Ovary (tissue), 9 donors: ENCODE results near the gene NCS1. TPM values are rescaled to one million over a fixed set of nuclear protein-coding genes. Genes with fewer than 3 reads are reported as not detected.
A peak's percentile ranks its signal among the peaks of the same experiment; 100 is the strongest.

ENCODE experiments used
- DNase-seq, 5 donors: peaks; one replicate each; pipeline ENCODE4 v3.0.0-alpha.2; 2019 to 2020
- H3K27ac ChIP-seq, 2 donors: fragments of 200-600 bp; one replicate each; pipeline versions ENCODE4 v1.5.1 to v1.8.0; 2019 to 2022
- H3K27me3 ChIP-seq: fragments of 200-600 bp; one replicate; pipeline ENCODE4 v1.8.0; 2022
- H3K36me3 ChIP-seq: fragments of 200-600 bp; sonication (generic); one replicate; pipeline ENCODE4 v1.5.1; 2019
- H3K4me1 ChIP-seq: one replicate; pipeline ENCODE4 v1.8.1; 2013; ENCODE audit warnings: mild to moderate bottlenecking, moderate library complexity; ENCODE audit not compliant: insufficient read depth
- H3K4me3 ChIP-seq: fragments of 200-600 bp; sonication (generic); one replicate; pipeline ENCODE4 v1.5.1; 2017
- H3K9me3 ChIP-seq, 2 donors: fragments of 200-600 bp in 1 of 2; sonication (generic) in 1 of 2; one replicate each; pipeline versions ENCODE4 v1.5.1 to v1.8.1; 2013 to 2019; ENCODE audit warnings: mild to moderate bottlenecking in 1 of 2, moderate library complexity in 1 of 2
- CTCF ChIP-seq, 3 donors: fragments of 450-650 bp in 2 of 3; fragments of 200-600 bp in 1 of 3; IDR thresholded peaks; one replicate each; pipeline versions ENCODE4 v1.5.1 to v1.8.0; 2016 to 2022; ENCODE audit warnings: antibody characterized with exemption in 3 of 3, mild to moderate bottlenecking in 1 of 3
- EP300 ChIP-seq: sonication (generic); formaldehyde crosslinking; IDR thresholded peaks from one replicate; pipeline ENCODE4 v1.6.1; 2017; ENCODE audit warnings: antibody characterized with exemption
- POLR2A ChIP-seq: fragments of 450-650 bp; IDR thresholded peaks from one replicate; pipeline ENCODE4 v1.6.1; 2017; ENCODE audit warnings: antibody characterized with exemption, mild to moderate bottlenecking, moderate library complexity
- WGBS, 3 donors: extraction: QIAGEN DNeasy Blood & Tissue Kit in 1 of 3; methylation state at CpG; one replicate each; pipeline versions ENCODE4 v1.1.5 to v1.1.7; 2013 to 2017; 5-methylcytosine and 5-hydroxymethylcytosine counted together
- intact Hi-C, 4 donors: fragments of 100-400 bp; cut with DNase I; formaldehyde crosslinking; loops; one replicate each; pipeline versions ENCODE4 v1.11.0 to v1.15.1; 2022 to 2023
- polyA plus RNA-seq, 2 donors: library from polyadenylated mRNA; stranded (reverse); fragments of 200-250 nt in 1 of 2; fragments of 350-450 nt in 1 of 2; fragmentation: Illumina TruSeq in 1 of 2; extraction: RNeasy Lipid Tissue Mini Kit (QIAGEN cat#74804) in 1 of 2; gene quantifications; one replicate each; pipeline ENCODE4 v1.2.3, GENCODE V29; 2013 to 2014
- total RNA-seq, 7 donors: library from RNA; depleted of rRNA in 2 of 7; stranded (reverse); fragments of >200 nt in 2 of 7; fragmentation: NEBNext Ultra II Directional in 3 of 7; extraction: Animal tissue kit (Norgen Biotek cat#: 25700) in 3 of 7; gene quantifications; one replicate each; pipeline versions ENCODE4 v1.1.0 to v1.2.4, GENCODE V29; 2016 to 2023
- donor health status: DM: no; HTN: no; CAD: no; lungs with moderate emphysema.
- donor health status: DM: no; HTN: no; CAD: no.
- donor health status: Bipolar disorder and iron deficiency.
- donor health status: DM: yes; HTN: yes; CAD: no.
- donor health status: DM: no; HTN: no; CAD: no.
- donor health status: DM: yes; HTN: yes; CAD: no.

Gene NCS1
- total and polyA plus RNA-seq, 9 donors = 3.6 to 46.7 (median 25.0) TPM

- TF ChIP-seq CTCF (IDR thresholded peaks at IDR 0.05) (no peak), EP300 (no peak), POLR2A (no peak)
- H3K27ac ChIP-seq = no peak overlapping the region
- WGBS, 3 donors = 83 to 91% (median 87%) methylated on average over 25 to 26 of the region's 26 CpGs
- intact Hi-C loops = loop anchor here (2.0 to 10.0 kb wide), 6 partner anchors 60 to 352 kb away; partner anchors contain the start of gene NCS1 (in 3 of the 4)
- no peaks in the 10 kb centered on the region for H3K9me3 ChIP-seq
- no peaks in the 10 kb centered on the region for H3K36me3 ChIP-seq
- H3K27me3 ChIP-seq = no peaks in the 10 kb centered on the region
- no peak for DNase-seq
- peaks cover 3% of the 10 kb centered on the region for H3K4me1 ChIP-seq
- no peak overlapping the region for H3K4me3 ChIP-seq
These were observed 62.4 kb downstream of the NCS1 start for GRCh38 chr9:130234340-130235260.

GRCh38 chr9:130235558-130236435 lies 63.6 kb downstream of the NCS1 start:
- 46 to 50% (median 49%) methylated on average over 41 to 45 of the region's 45 CpGs for WGBS, 3 donors

GRCh38 chr9:130236436-130236985 lies 64.3 kb downstream of the NCS1 start:
- Histone ChIP-seq H3K36me3 (no peaks in the 10 kb centered on the region), H3K4me1 (peaks cover 3% of the 10 kb centered on the region), H3K27me3 (no peaks in the 10 kb centered on the region), H3K27ac (no peak overlapping the region), H3K4me3 (no peak overlapping the region), H3K9me3 (no peaks in the 10 kb centered on the region)
- TF ChIP-seq POLR2A = peak; percentile 0
- no peak for TF ChIP-seq CTCF (IDR thresholded peaks at IDR 0.05)
- no peak for DNase-seq
- intact Hi-C loops = loop anchor here (2.0 to 10.0 kb wide), 6 partner anchors 62 to 354 kb away; partner anchors contain the start of gene NCS1 (in 3 of the 4)
- 39 to 57% (median 41%) methylated on average over 10 of the region's 10 CpGs for WGBS, 3 donors

More at GRCh38 chr9:130235558-130236435, 63.6 kb downstream of the NCS1 start:
- intact Hi-C loops = loop anchor here (2.0 to 10.0 kb wide), 6 partner anchors 61 to 353 kb away; partner anchors contain the start of gene NCS1 (in 3 of the 4)
- Histone ChIP-seq H3K4me1 (peaks cover 3% of the 10 kb centered on the region), H3K27me3 (no peaks in the 10 kb centered on the region), H3K4me3 (no peak overlapping the region), H3K36me3 (no peaks in the 10 kb centered on the region), H3K9me3 (no peaks in the 10 kb centered on the region), H3K27ac (no peak overlapping the region)
- DNase-seq = peak; percentile 63 to 86 (median 79)
- TF ChIP-seq POLR2A (peak; percentile 17), EP300 (no peak), CTCF (IDR thresholded peaks at IDR 0.05) (peak; percentile 96 to 99 (median 98))

GRCh38 chr9:130237076-130237475 lies 64.9 kb downstream of the NCS1 start:
- DNase-seq = no peak
- intact Hi-C loops = loop anchor here (2.0 to 10.0 kb wide), 6 partner anchors 62 to 355 kb away; partner anchors contain the start of gene NCS1 (in 3 of the 4)
- Histone ChIP-seq H3K9me3 (no peaks in the 10 kb centered on the region), H3K4me3 (no peak overlapping the region), H3K27ac (no peak overlapping the region), H3K27me3 (no peaks in the 10 kb centered on the region), H3K36me3 (no peaks in the 10 kb centered on the region), H3K4me1 (peaks cover 3% of the 10 kb centered on the region)
- 20 to 45% (median 28%) methylated on average over 11 of the region's 11 CpGs for WGBS, 3 donors
- TF ChIP-seq POLR2A (no peak), CTCF (IDR thresholded peaks at IDR 0.05) (no peak), EP300 (no peak)
